ENCODE measurements around the gene CARD9. TPM values are rescaled to one million over a fixed set of nuclear protein-coding genes. Genes with fewer than 3 reads are reported as not detected.

Gene CARD9
- total RNA-seq, 1 donor from 2014 or later: 0.94 TPM

DNA sequence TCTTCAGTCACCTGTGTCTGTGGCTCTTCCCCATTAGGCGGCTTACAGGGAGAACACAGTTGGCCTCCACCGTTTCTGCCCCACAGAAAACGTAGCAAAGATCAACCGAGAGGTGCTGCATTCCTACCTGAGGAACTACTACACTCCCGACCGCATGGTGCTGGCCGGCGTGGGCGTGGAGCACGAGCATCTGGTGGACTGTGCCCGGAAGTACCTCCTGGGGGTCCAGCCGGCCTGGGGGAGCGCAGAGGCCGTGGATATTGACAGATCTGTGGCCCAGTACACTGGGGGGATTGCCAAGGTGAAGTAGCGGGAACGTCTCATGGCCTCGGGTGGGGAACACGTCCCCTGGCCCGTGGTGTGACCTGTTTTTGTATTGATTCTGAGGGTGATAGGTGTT lies 43.4 kb upstream of the CARD9 start:
- Mint-ChIP-seq H3K27me3 (ENCODE audit: unreplicated experiment) (no peaks in the 10 kb centered on the region), H3K36me3 (ENCODE audit: unreplicated experiment) (peaks cover 39% of the 10 kb centered on the region), H3K4me3 (ENCODE audit: unreplicated experiment) (no peak overlapping the region), H3K9me3 (ENCODE audit: unreplicated experiment) (no peaks in the 10 kb centered on the region), H3K27ac (ENCODE audit: unreplicated experiment) (no peak overlapping the region), H3K4me1 (ENCODE audit: unreplicated experiment) (peaks cover 7% of the 10 kb centered on the region)
- no peak for DNase-seq (ENCODE audit: extremely low spot score, unreplicated experiment)
- TF ChIP-seq, protein P1, sequence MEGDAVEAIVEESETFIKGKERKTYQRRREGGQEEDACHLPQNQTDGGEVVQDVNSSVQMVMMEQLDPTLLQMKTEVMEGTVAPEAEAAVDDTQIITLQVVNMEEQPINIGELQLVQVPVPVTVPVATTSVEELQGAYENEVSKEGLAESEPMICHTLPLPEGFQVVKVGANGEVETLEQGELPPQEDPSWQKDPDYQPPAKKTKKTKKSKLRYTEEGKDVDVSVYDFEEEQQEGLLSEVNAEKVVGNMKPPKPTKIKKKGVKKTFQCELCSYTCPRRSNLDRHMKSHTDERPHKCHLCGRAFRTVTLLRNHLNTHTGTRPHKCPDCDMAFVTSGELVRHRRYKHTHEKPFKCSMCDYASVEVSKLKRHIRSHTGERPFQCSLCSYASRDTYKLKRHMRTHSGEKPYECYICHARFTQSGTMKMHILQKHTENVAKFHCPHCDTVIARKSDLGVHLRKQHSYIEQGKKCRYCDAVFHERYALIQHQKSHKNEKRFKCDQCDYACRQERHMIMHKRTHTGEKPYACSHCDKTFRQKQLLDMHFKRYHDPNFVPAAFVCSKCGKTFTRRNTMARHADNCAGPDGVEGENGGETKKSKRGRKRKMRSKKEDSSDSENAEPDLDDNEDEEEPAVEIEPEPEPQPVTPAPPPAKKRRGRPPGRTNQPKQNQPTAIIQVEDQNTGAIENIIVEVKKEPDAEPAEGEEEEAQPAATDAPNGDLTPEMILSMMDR (IDR thresholded peaks at IDR 0.05): no peak

DNA sequence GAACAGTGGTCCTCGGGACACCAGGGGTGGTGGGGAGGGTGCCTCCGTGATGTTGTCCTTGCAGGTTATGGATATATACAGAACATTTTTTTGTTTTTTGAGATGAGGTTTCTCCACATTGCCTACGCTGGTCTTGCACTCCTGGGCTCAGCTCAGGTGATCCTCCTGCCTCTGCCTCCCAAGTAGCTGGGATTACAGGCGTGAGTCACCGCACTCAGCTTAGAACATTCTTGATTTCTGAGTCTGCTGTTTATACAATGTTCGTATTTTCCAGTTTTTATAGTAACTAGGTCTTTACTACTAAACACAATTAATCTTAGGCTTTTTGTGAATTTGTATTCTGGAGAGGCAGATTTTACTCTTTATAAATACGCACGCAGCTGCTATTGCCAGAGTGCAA lies 43.0 kb upstream of the CARD9 start:
- Mint-ChIP-seq H3K4me3 (ENCODE audit: unreplicated experiment) (no peak overlapping the region), H3K4me1 (ENCODE audit: unreplicated experiment) (peaks cover 12% of the 10 kb centered on the region), H3K27ac (ENCODE audit: unreplicated experiment) (no peak overlapping the region), H3K27me3 (ENCODE audit: unreplicated experiment) (no peaks in the 10 kb centered on the region), H3K36me3 (ENCODE audit: unreplicated experiment) (peaks cover 39% of the 10 kb centered on the region), H3K9me3 (ENCODE audit: unreplicated experiment) (no peaks in the 10 kb centered on the region)
- no peak for DNase-seq (ENCODE audit: extremely low spot score, unreplicated experiment)
- TF ChIP-seq, protein P1 (IDR thresholded peaks at IDR 0.05): no peak

DNA sequence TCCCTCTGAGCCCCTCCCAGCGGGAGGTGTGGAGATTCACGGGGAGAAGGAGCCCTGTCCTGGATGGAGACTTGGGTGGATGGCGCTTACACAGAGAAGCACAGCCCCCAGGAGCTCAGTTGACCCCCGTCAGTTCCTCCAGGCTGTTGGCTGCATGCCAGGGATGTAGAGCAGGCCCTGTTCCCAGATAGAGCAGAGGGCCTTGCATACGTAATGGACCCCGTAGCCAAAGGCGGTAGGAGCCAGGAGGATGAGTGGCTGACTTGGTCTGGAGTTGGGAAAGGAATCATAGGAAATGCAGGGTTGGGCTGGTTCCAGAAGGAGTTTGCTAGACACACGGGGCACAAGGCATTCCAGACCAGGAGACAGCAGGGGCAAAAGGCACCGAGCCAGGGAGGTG lies 39.5 kb upstream of the CARD9 start:
- TF ChIP-seq, protein P1 (IDR thresholded peaks at IDR 0.05): no peak
- Mint-ChIP-seq H3K27ac (ENCODE audit: unreplicated experiment) (no peak overlapping the region), H3K4me1 (ENCODE audit: unreplicated experiment) (peaks cover 32% of the 10 kb centered on the region), H3K4me3 (ENCODE audit: unreplicated experiment) (no peak overlapping the region), H3K36me3 (ENCODE audit: unreplicated experiment) (peaks cover 30% of the 10 kb centered on the region), H3K9me3 (ENCODE audit: unreplicated experiment) (no peaks in the 10 kb centered on the region), H3K27me3 (ENCODE audit: unreplicated experiment) (no peaks in the 10 kb centered on the region)
- no peak for DNase-seq (ENCODE audit: extremely low spot score, unreplicated experiment)

DNA sequence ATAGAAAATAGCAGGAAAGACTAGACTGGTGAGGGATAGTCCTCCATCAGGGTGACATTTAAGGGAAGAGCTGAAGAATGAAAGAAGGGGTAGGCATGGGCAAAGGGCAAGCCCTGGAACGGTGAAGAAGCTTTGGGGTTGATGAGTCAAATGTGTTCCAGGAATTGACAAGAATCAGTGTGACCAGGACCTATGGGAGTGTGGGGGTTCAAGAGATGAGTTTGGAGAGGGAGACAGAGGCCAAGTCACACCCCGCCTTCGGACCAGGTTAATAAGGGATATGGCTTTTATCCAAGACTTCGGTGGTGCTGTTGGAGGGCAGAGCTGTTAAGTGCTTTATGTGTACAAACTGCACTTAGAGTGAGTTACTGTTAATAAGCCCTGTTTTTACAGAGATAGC lies 37.9 kb upstream of the CARD9 start:
- peaks cover 26% of the 10 kb centered on the region for H3K36me3 Mint-ChIP-seq (ENCODE audit: unreplicated experiment)
- TF ChIP-seq, protein P1 (IDR thresholded peaks at IDR 0.05): no peak
- peak overlapping the region; percentile 86 for H3K27ac Mint-ChIP-seq (ENCODE audit: unreplicated experiment)
- H3K4me1 Mint-ChIP-seq (ENCODE audit: unreplicated experiment): peaks cover 32% of the 10 kb centered on the region
- no peaks in the 10 kb centered on the region for H3K9me3 Mint-ChIP-seq (ENCODE audit: unreplicated experiment)
- DNase-seq (ENCODE audit: extremely low spot score, unreplicated experiment): no peak
- H3K4me3 Mint-ChIP-seq (ENCODE audit: unreplicated experiment): peak overlapping the region; percentile 89
- no peaks in the 10 kb centered on the region for H3K27me3 Mint-ChIP-seq (ENCODE audit: unreplicated experiment)

DNA sequence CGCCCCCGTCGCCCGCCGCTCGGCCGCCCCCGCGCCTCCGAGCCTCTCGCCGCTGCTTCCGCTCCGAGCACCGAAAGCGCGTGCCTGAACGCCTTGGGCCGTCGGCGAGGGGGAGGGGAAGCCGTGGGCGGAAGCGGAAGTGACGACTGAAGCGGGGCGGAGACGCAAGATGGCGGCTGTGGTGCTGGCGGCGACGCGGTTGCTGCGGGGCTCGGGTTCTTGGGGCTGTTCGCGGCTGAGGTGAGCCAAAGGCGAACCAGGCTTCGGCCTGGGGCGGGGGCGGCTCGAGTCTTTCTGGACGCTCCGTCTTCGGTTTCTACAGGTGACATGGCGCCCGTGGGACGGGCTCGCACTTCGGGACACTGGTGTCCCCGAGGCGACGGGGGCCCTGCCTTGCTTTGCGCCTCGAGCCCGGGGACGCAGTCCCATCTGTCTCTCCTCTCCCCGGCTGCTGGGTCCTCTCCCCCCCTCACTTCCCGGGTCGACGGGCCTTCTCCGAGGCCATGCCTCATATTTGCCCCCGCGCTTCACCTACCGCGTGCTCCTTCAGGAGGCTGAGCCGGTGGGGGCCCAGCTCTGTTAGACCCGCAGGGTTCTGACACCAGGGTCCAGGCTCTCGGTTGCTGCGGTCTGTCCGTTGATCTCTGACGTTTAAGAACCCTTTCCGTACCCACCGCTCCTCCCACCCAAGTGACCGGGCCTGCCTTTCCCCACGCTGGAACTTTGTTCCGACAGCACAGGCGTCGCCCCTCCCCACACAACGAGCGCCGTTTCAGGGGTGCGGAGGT lies 37.2 kb upstream of the CARD9 start, which contains the start of the genes ENTR1 and PMPCA:
Gene ENTR1, minus strand, starts transcription at position 115 of the 788 bp plus-strand sequence. CDS start 217 bp downstream, outside the sequence.
Gene PMPCA, plus strand, starts transcription at position 159 of the 788 bp plus-strand sequence. Its CDS starts 11 bp downstream, at position 170.
- no peaks in the 10 kb centered on the region for H3K27me3 Mint-ChIP-seq (ENCODE audit: unreplicated experiment)
- H3K4me1 Mint-ChIP-seq (ENCODE audit: unreplicated experiment): peaks cover 32% of the 10 kb centered on the region
- DNase-seq (ENCODE audit: extremely low spot score, unreplicated experiment): peak; percentile 95
- no peaks in the 10 kb centered on the region for H3K9me3 Mint-ChIP-seq (ENCODE audit: unreplicated experiment)
- peak within 1 kb of the TSS; percentile 89 for H3K4me3 Mint-ChIP-seq (ENCODE audit: unreplicated experiment)
- H3K36me3 Mint-ChIP-seq (ENCODE audit: unreplicated experiment): peaks cover 25% of the 10 kb centered on the region
- TF ChIP-seq, protein P1 (IDR thresholded peaks at IDR 0.05): no peak
- peak within 1 kb of the TSS; percentile 86 for H3K27ac Mint-ChIP-seq (ENCODE audit: unreplicated experiment)

Measured in osteocyte (in vitro differentiated cells).